OCI-LY3 (cell line): Measurements from ENCODE around the gene EPAS1.

ENCODE experiments used
- H2AFZ ChIP-seq: fragments of 200-600, 300-600 bp; shearing (Covaris generic); 2 replicates; pipeline ENCODE4 v1.6.0; 2014; ENCODE audit warnings: antibody characterized with exemption, low read depth, low read length
- H3K27ac ChIP-seq: fragments of 200-600, 300-600 bp; sonication (generic); 2 replicates; pipeline ENCODE4 v1.5.1; 2014; ENCODE audit warnings: mild to moderate bottlenecking, low read length, moderate library complexity, mixed read lengths
- H3K27me3 ChIP-seq: fragments of 200-600, 300-600 bp; sonication (generic); 2 replicates; pipeline ENCODE4 v1.6.1; 2014; ENCODE audit warnings: low read depth, low read length, mixed read lengths
- H3K36me3 ChIP-seq: fragments of 200-600, 300-600 bp; sonication (generic); replicated peaks from 2 replicates; pipeline ENCODE3; 2014; ENCODE audit warnings: low read depth, low read length, mixed read lengths
- H3K4me1 ChIP-seq: fragments of 300-600, 200-600 bp; sonication (generic); 2 replicates; pipeline ENCODE4 v1.6.1; 2014; ENCODE audit warnings: low read length, mixed read lengths
- H3K4me2 ChIP-seq: fragments of 200-600, 300-600 bp; sonication (generic); 2 replicates; pipeline ENCODE4 v1.6.1; 2014; ENCODE audit warnings: low read length, mixed read lengths
- H3K4me3 ChIP-seq: fragments of 300-600, 200-600 bp; sonication (generic); 2 replicates; pipeline ENCODE4 v1.5.1; 2014; ENCODE audit warnings: antibody characterized with exemption, mild to moderate bottlenecking, low read length, moderate library complexity
- H3K79me2 ChIP-seq: fragments of 300-600, 200-600 bp; shearing (Covaris generic); 2 replicates; pipeline ENCODE4 v1.6.1; 2014; ENCODE audit warnings: mild to moderate bottlenecking, low read length, mixed read lengths
- H3K9ac ChIP-seq: fragments of 300-600, 200-600 bp; shearing (Covaris generic); 2 replicates; pipeline ENCODE4 v1.6.0; 2014; ENCODE audit warnings: mild to moderate bottlenecking, low read length, moderate library complexity
- H3K9me3 ChIP-seq: fragments of 200-600, 300-600 bp; shearing (Covaris generic); 2 replicates; pipeline ENCODE4 v1.6.1; 2014; ENCODE audit warnings: low read length, mixed read lengths; ENCODE audit not compliant: insufficient read depth
- H4K20me1 ChIP-seq: fragments of 200-600, 300-600 bp; sonication (generic); 2 replicates; pipeline ENCODE4 v1.6.1; 2016; ENCODE audit warnings: low read length, mixed read lengths; ENCODE audit not compliant: insufficient read depth
- EZH2phosphoT487 ChIP-seq: fragments of 200-600 bp; shearing (Covaris generic); IDR thresholded peaks from 2 replicates; pipeline ENCODE4 v1.6.1; 2018; ENCODE audit warnings: antibody characterized with exemption, mixed run types, low read depth
- TF ChIP-seq, protein P1 (sequence below): fragments of 200-600, 300-600 bp; sonication (generic); IDR thresholded peaks from 2 replicates; pipeline ENCODE4 v1.5.1; 2014; ENCODE audit warnings: antibody characterized with exemption, low read length, low read depth

The EPAS1 gene

DNA sequence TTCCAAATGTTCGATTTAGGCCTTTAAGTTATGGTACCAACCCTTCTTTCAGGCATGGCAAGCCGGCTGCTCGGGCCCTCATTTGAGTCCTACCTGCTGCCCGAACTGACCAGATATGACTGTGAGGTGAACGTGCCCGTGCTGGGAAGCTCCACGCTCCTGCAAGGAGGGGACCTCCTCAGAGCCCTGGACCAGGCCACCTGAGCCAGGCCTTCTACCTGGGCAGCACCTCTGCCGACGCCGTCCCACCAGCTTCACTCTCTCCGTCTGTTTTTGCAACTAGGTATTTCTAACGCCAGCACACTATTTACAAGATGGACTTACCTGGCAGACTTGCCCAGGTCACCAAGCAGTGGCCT, 87.2 kb downstream of the EPAS1 start:
- no peaks in the 10 kb centered on the region for H3K27me3 ChIP-seq
- no peak overlapping the region for H2AFZ ChIP-seq
- H3K4me1 ChIP-seq = peaks cover 6% of the 10 kb centered on the region; the same call in 1 of the 2 replicates
- H3K9ac ChIP-seq = no peak overlapping the region
- TF ChIP-seq EZH2phosphoT487 = no peak
- TF ChIP-seq, protein P1, sequence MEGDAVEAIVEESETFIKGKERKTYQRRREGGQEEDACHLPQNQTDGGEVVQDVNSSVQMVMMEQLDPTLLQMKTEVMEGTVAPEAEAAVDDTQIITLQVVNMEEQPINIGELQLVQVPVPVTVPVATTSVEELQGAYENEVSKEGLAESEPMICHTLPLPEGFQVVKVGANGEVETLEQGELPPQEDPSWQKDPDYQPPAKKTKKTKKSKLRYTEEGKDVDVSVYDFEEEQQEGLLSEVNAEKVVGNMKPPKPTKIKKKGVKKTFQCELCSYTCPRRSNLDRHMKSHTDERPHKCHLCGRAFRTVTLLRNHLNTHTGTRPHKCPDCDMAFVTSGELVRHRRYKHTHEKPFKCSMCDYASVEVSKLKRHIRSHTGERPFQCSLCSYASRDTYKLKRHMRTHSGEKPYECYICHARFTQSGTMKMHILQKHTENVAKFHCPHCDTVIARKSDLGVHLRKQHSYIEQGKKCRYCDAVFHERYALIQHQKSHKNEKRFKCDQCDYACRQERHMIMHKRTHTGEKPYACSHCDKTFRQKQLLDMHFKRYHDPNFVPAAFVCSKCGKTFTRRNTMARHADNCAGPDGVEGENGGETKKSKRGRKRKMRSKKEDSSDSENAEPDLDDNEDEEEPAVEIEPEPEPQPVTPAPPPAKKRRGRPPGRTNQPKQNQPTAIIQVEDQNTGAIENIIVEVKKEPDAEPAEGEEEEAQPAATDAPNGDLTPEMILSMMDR = no peak
- H3K79me2 ChIP-seq = no peaks in the 10 kb centered on the region
- H3K27ac ChIP-seq = no peak overlapping the region
- no peaks in the 10 kb centered on the region for H4K20me1 ChIP-seq
- no peak overlapping the region for H3K4me2 ChIP-seq
- no peaks in the 10 kb centered on the region for H3K36me3 ChIP-seq
- no peaks in the 10 kb centered on the region for H3K9me3 ChIP-seq
- H3K4me3 ChIP-seq = no peak overlapping the region

DNA sequence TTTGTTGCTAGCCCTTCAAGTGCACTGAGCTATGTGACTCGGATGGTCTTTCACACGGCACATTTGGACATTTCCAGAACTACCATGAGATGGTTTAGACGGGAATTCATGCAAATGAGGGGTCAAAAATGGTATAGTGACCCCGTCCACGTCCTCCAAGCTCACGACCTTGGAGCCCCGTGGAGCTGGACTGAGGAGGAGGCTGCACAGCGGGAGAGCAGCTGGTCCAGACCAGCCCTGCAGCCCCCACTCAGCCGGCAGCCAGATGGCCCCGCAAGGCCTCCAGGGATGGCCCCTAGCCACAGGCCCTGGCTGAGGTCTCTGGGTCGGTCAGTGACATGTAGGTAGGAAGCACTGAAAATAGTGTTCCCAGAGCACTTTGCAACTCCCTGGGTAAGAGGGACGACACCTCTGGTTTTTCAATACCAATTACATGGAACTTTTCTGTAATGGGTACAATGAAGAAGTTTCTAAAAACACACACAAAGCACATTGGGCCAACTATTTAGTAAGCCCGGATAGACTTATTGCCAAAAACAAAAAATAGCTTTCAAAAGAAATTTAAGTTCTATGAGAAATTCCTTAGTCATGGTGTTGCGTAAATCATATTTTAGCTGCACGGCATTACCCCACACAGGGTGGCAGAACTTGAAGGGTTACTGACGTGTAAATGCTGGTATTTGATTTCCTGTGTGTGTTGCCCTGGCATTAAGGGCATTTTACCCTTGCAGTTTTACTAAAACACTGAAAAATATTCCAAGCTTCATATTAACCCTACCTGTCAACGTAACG, 88.8 kb downstream of the EPAS1 start:
- Histone ChIP-seq H2AFZ (no peak overlapping the region), H3K27ac (no peak overlapping the region), H3K9ac (no peak overlapping the region), H3K9me3 (no peaks in the 10 kb centered on the region), H3K79me2 (no peaks in the 10 kb centered on the region), H4K20me1 (no peaks in the 10 kb centered on the region), H3K27me3 (no peaks in the 10 kb centered on the region), H3K4me1 (peaks cover 6% of the 10 kb centered on the region; the same call in 1 of the 2 replicates), H3K4me3 (no peak overlapping the region), H3K36me3 (no peaks in the 10 kb centered on the region), H3K4me2 (no peak overlapping the region)
- TF ChIP-seq, protein P1 = no peak
- no peak for TF ChIP-seq EZH2phosphoT487

DNA sequence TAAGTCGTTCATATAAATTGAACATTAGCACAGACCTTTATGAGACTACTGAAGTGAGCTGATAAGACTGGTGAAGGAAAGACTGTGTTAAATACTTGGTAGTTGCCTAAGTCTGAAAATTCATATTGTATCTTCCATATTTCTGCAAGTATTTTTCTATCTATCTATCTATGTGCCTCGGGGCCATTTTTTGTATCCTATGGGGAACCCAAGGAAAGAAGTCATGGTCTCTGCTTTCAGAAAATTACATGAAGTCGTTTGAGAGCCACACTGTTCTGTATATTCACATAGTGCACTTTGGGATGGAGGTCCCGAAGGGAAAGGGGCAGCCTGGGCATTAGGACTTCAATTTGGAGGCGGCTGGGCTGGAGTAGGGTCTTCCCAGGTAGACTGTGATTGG, 89.6 kb downstream of the EPAS1 start:
- H3K27ac ChIP-seq = no peak overlapping the region
- H3K36me3 ChIP-seq = no peaks in the 10 kb centered on the region
- H3K4me3 ChIP-seq = no peak overlapping the region
- no peaks in the 10 kb centered on the region for H4K20me1 ChIP-seq
- no peak for TF ChIP-seq EZH2phosphoT487
- TF ChIP-seq, protein P1 = no peak
- H3K4me1 ChIP-seq = peaks cover 6% of the 10 kb centered on the region; the same call in 1 of the 2 replicates
- no peak overlapping the region for H3K9ac ChIP-seq
- H2AFZ ChIP-seq = no peak overlapping the region
- H3K79me2 ChIP-seq = no peaks in the 10 kb centered on the region
- no peaks in the 10 kb centered on the region for H3K27me3 ChIP-seq
- no peak overlapping the region for H3K4me2 ChIP-seq
- no peaks in the 10 kb centered on the region for H3K9me3 ChIP-seq

DNA sequence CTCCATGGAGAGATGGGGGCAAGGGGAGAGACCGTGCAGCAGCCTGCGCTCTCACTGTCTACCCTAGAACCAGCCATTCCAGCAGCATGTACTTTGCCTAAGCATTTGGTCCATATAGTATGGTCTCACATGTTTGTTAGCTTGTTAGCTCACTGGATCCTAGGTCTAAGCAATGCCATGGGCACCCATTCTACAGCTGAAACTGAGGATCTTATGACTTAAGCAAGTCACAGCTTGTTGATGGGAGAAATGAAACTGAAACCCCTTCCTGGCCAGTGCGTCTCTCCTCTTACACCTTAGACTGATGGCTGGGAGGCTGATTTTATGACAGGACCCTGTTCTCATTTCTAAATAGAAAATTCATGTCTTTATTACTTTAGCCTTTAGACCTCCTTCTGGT, 90.1 kb downstream of the EPAS1 start:
- H3K9me3 ChIP-seq = no peaks in the 10 kb centered on the region
- no peaks in the 10 kb centered on the region for H3K79me2 ChIP-seq
- H3K27ac ChIP-seq = no peak overlapping the region
- no peak overlapping the region for H2AFZ ChIP-seq
- TF ChIP-seq, protein P1 = no peak
- no peak for TF ChIP-seq EZH2phosphoT487
- H3K4me3 ChIP-seq = no peak overlapping the region
- H3K36me3 ChIP-seq = no peaks in the 10 kb centered on the region
- H3K4me1 ChIP-seq = peaks cover 6% of the 10 kb centered on the region; the same call in 1 of the 2 replicates
- no peaks in the 10 kb centered on the region for H3K27me3 ChIP-seq
- no peak overlapping the region for H3K4me2 ChIP-seq
- H4K20me1 ChIP-seq = no peaks in the 10 kb centered on the region
- no peak overlapping the region for H3K9ac ChIP-seq
